NCI-H345 (cell line): Measurements from ENCODE around the gene FOS.

Source experiments
- DNase-seq: peaks from one replicate; lab custom pipeline; 2025; lab: John Stamatoyannopoulos, UW

The FOS gene

GRCh38 chr14:75318353-75318752 lies 39.7 kb downstream of the FOS start:
- no peak for DNase-seq

- DNase-seq: no peak
These were observed 40.4 kb downstream of the FOS start for GRCh38 chr14:75319021-75319420.

- DNase-seq: no peak
These were observed 41.6 kb downstream of the FOS start for GRCh38 chr14:75320196-75320595.

GRCh38 chr14:75322746-75323145 lies 44.1 kb downstream of the FOS start:
- DNase-seq: no peak

- DNase-seq: no peak
These were observed 44.9 kb downstream of the FOS start for GRCh38 chr14:75323571-75323970.

GRCh38 chr14:75328558-75329155 lies 50.0 kb downstream of the FOS start:
- no peak for DNase-seq

- no peak for DNase-seq
These were observed 50.7 kb downstream of the FOS start for GRCh38 chr14:75329369-75329768.

GRCh38 chr14:75331471-75331870 lies 52.8 kb downstream of the FOS start:
- DNase-seq: no peak
